ENCODE results near the gene SEZ6L.

GRCh38 chr22:26127126-26127525 is 42.1 kb upstream of the SEZ6L start:
- TF ChIP-seq CTCF (IDR thresholded peaks at IDR 0.05 in 4 of 5, conservative IDR thresholded peaks at IDR 0.05 in 1 of 5) (no peak), POLR2A (IDR thresholded peaks at IDR 0.05) (no peak)
